WTC11 (cell line): ENCODE data around the gene MEGF6. TPM values are rescaled to one million over a fixed set of nuclear protein-coding genes. Genes with fewer than 3 reads are reported as not detected.
A peak's percentile ranks its signal among the peaks of the same experiment; 100 is the strongest.

ENCODE experiments used
- ATAC-seq: fragments of 200-7000 bp; cut with Tn5 transposase; 2 replicates; pipeline ENCODE4 v1.10.0; 2021; ENCODE audit warnings: mild to moderate bottlenecking, moderate library complexity
- CTCF ChIA-PET: fragments of 300-600 bp; sonication (Branson Sonifier 250); formaldehyde crosslinking; loops from one replicate; lab custom pipeline; 2021; ENCODE audit warnings: antibody characterized with exemption; lab: Charles Lee
- POLR2A ChIA-PET: fragments of 350-600 bp; sonication (Branson Sonifier 250); formaldehyde crosslinking; loops from one replicate; lab custom pipeline; 2021; ENCODE audit warnings: antibody characterized with exemption; lab: Charles Lee
- DNase-seq: peaks from one replicate; pipeline ENCODE4 v3.0.0; 2021; ENCODE audit warnings: low spot score
- H3K27ac Mint-ChIP-seq: 2 replicates; pipeline ENCODE4 v1.8.0; 2021; ENCODE audit warnings: mixed read lengths
- H3K27me3 Mint-ChIP-seq: 2 replicates; pipeline ENCODE4 v1.8.0; 2021; ENCODE audit warnings: low read depth, mild to moderate bottlenecking, moderate library complexity, mixed read lengths
- H3K36me3 Mint-ChIP-seq: 2 replicates; pipeline ENCODE4 v1.8.0; 2021; ENCODE audit warnings: mixed read lengths
- H3K4me1 Mint-ChIP-seq: 2 replicates; pipeline ENCODE4 v1.8.0; 2022; ENCODE audit warnings: mixed read lengths
- H3K4me3 Mint-ChIP-seq: 2 replicates; pipeline ENCODE4 v1.8.0; 2021; ENCODE audit warnings: mild to moderate bottlenecking, moderate library complexity, mixed read lengths
- H3K9me3 Mint-ChIP-seq: 2 replicates; pipeline ENCODE4 v1.8.0; 2021; ENCODE audit warnings: mixed read lengths
- CREB1 ChIP-seq: sonication (generic); formaldehyde crosslinking; IDR thresholded peaks from 2 replicates; pipeline ENCODE4 v1.8.0; 2023; ENCODE audit warnings: mild to moderate bottlenecking, missing genetic modification reagents
- CREM ChIP-seq: sonication (generic); formaldehyde crosslinking; IDR thresholded peaks from 2 replicates; pipeline ENCODE4 v1.8.1; 2022; ENCODE audit warnings: mild to moderate bottlenecking, missing genetic modification reagents, moderate library complexity
- ESRRA ChIP-seq: sonication (generic); formaldehyde crosslinking; IDR thresholded peaks from 2 replicates; pipeline ENCODE4 v1.8.1; 2022; ENCODE audit warnings: mild to moderate bottlenecking, missing genetic modification reagents, borderline replicate concordance
- GTF2I ChIP-seq: fragments of 250-450 bp; sonication (Bioruptor Pico); conservative IDR thresholded peaks from 2 replicates; pipeline ENCODE4 v1.4.0; 2021; ENCODE audit warnings: mild to moderate bottlenecking
- HMGXB4 ChIP-seq: sonication (generic); formaldehyde crosslinking; IDR thresholded peaks from 2 replicates; pipeline ENCODE4 v1.8.1; 2023; ENCODE audit warnings: mild to moderate bottlenecking, moderate library complexity, missing genetic modification reagents
- PRDM15 ChIP-seq: sonication (generic); formaldehyde crosslinking; IDR thresholded peaks from 2 replicates; pipeline ENCODE4 v1.8.0; 2022; ENCODE audit warnings: missing genetic modification reagents
- RORB ChIP-seq: fragments of 250-450 bp; sonication (Bioruptor Pico); IDR thresholded peaks from 2 replicates; pipeline ENCODE4 v1.9.0; 2021; ENCODE audit warnings: mild to moderate bottlenecking
- SMAD4 ChIP-seq: sonication (generic); formaldehyde crosslinking; IDR thresholded peaks from 2 replicates; pipeline ENCODE4 v1.8.0; 2022; ENCODE audit warnings: mild to moderate bottlenecking, missing genetic modification reagents
- ZNF263 ChIP-seq: sonication (generic); formaldehyde crosslinking; IDR thresholded peaks from 2 replicates; pipeline ENCODE4 v1.8.1; 2022; ENCODE audit warnings: low read depth, mild to moderate bottlenecking, moderate library complexity, missing genetic modification reagents
- ZNF423 ChIP-seq: fragments of 250-450 bp; sonication (Bioruptor Pico); IDR thresholded peaks from 2 replicates; pipeline ENCODE4 v2.1.2; 2022; ENCODE audit warnings: mild to moderate bottlenecking, moderate library complexity
- total RNA-seq: library from RNA; stranded (reverse); gene quantifications from 3 replicates; pipeline ENCODE4 v1.2.3, GENCODE V29; 2021
- TF ChIP-seq, protein P1 (sequence below): fragments of 250-450 bp; sonication (Bioruptor Pico); IDR thresholded peaks from 2 replicates; pipeline ENCODE4 v1.9.0; 2021; ENCODE audit warnings: mild to moderate bottlenecking
- TF ChIP-seq, protein P2 (sequence below): sonication (generic); formaldehyde crosslinking; IDR thresholded peaks from 2 replicates; pipeline ENCODE4 v1.8.1; 2022; ENCODE audit warnings: low read depth, mild to moderate bottlenecking, moderate library complexity, missing genetic modification reagents, borderline replicate concordance
- TF ChIP-seq, protein P3 (sequence below): sonication (generic); formaldehyde crosslinking; conservative IDR thresholded peaks from 2 replicates; pipeline ENCODE4 v1.8.1; 2023; ENCODE audit warnings: mild to moderate bottlenecking, low read depth, missing genetic modification reagents, moderate library complexity
- TF ChIP-seq, protein P4 (sequence below): sonication (generic); formaldehyde crosslinking; IDR thresholded peaks from 2 replicates; pipeline ENCODE4 v1.8.1; 2022; ENCODE audit warnings: mild to moderate bottlenecking, missing genetic modification reagents, moderate library complexity, borderline replicate concordance
- TF ChIP-seq, protein P5 (sequence below): sonication (generic); formaldehyde crosslinking; IDR thresholded peaks from 2 replicates; pipeline ENCODE4 v1.8.1; 2022; ENCODE audit warnings: missing genetic modification reagents, borderline replicate concordance
- TF ChIP-seq, protein P6 (sequence below): fragments of 250-450 bp; sonication (Bioruptor Pico); conservative IDR thresholded peaks from 2 replicates; pipeline ENCODE4 v1.9.0; 2021; ENCODE audit warnings: mild to moderate bottlenecking

The MEGF6 gene
- total RNA-seq, 1 experiment from 2014 or later = 24.9 TPM

DNA sequence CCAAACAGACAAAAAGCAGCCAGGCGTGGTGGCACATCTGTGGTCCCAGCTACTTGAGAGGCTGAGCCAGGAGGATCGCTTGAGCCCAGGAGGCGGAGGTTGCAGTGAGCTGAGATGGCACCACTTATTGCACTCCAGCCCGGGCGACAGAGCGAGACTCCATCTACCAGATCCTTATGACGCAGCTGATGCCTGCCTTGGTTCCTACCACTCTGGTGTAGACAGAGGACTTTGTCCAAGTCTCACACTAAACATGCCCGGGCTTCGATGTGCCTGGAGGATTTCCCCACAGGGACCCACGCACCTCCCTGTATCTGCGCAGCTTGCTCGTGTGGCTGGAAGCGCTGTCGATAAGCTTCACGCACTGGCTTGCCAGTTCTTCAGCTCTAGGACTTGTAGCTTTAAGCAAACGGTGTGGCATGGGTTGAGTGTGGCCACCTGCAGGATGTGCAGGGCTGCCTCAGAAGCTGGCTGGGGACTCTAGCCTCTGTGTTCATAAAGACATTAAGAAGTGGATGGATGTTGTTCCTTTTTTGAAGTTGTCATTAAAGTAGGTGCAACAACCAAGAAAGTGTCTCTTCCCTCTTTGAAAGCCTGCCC lies 18.4 kb upstream of the MEGF6 start:
- Mint-ChIP-seq H3K9me3 (no peaks in the 10 kb centered on the region), H3K36me3 (peaks cover 22% of the 10 kb centered on the region), H3K27ac (no peak overlapping the region), H3K4me1 (0 out of 2 replicates have a peak, but pooled peaks cover 6% of the 10 kb centered on the region), H3K4me3 (no peak overlapping the region), H3K27me3 (no peaks in the 10 kb centered on the region)
- ATAC-seq (no peak), DNase-seq (peak; percentile 4)
- ChIA-PET POLR2A (no interaction called here), CTCF (interaction anchor here (1.0 to 5.0 kb wide), 6 partner anchors 11 to 139 kb away, joined by 3 to 24 read pairs (median 6); partner anchors contain the start of gene TP73)
- TF ChIP-seq, protein P1, sequence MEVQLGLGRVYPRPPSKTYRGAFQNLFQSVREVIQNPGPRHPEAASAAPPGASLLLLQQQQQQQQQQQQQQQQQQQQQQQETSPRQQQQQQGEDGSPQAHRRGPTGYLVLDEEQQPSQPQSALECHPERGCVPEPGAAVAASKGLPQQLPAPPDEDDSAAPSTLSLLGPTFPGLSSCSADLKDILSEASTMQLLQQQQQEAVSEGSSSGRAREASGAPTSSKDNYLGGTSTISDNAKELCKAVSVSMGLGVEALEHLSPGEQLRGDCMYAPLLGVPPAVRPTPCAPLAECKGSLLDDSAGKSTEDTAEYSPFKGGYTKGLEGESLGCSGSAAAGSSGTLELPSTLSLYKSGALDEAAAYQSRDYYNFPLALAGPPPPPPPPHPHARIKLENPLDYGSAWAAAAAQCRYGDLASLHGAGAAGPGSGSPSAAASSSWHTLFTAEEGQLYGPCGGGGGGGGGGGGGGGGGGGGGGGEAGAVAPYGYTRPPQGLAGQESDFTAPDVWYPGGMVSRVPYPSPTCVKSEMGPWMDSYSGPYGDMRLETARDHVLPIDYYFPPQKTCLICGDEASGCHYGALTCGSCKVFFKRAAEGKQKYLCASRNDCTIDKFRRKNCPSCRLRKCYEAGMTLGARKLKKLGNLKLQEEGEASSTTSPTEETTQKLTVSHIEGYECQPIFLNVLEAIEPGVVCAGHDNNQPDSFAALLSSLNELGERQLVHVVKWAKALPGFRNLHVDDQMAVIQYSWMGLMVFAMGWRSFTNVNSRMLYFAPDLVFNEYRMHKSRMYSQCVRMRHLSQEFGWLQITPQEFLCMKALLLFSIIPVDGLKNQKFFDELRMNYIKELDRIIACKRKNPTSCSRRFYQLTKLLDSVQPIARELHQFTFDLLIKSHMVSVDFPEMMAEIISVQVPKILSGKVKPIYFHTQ (CRISPR knock-in tag) = no peak
- TF ChIP-seq, protein P2, sequence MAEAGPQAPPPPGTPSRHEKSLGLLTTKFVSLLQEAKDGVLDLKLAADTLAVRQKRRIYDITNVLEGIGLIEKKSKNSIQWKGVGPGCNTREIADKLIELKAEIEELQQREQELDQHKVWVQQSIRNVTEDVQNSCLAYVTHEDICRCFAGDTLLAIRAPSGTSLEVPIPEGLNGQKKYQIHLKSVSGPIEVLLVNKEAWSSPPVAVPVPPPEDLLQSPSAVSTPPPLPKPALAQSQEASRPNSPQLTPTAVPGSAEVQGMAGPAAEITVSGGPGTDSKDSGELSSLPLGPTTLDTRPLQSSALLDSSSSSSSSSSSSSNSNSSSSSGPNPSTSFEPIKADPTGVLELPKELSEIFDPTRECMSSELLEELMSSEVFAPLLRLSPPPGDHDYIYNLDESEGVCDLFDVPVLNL (CRISPR knock-in tag) = no peak
- TF ChIP-seq, protein P3, sequence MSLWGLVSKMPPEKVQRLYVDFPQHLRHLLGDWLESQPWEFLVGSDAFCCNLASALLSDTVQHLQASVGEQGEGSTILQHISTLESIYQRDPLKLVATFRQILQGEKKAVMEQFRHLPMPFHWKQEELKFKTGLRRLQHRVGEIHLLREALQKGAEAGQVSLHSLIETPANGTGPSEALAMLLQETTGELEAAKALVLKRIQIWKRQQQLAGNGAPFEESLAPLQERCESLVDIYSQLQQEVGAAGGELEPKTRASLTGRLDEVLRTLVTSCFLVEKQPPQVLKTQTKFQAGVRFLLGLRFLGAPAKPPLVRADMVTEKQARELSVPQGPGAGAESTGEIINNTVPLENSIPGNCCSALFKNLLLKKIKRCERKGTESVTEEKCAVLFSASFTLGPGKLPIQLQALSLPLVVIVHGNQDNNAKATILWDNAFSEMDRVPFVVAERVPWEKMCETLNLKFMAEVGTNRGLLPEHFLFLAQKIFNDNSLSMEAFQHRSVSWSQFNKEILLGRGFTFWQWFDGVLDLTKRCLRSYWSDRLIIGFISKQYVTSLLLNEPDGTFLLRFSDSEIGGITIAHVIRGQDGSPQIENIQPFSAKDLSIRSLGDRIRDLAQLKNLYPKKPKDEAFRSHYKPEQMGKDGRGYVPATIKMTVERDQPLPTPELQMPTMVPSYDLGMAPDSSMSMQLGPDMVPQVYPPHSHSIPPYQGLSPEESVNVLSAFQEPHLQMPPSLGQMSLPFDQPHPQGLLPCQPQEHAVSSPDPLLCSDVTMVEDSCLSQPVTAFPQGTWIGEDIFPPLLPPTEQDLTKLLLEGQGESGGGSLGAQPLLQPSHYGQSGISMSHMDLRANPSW (CRISPR knock-in tag) = no peak
- TF ChIP-seq CREB1 (no peak), ESRRA (no peak), ZNF263 (CRISPR knock-in tag) (no peak), CREM (CRISPR knock-in tag) (no peak), PRDM15 (CRISPR knock-in tag) (no peak), ZNF423 (CRISPR knock-in tag) (no peak), SMAD4 (no peak), GTF2I (CRISPR knock-in tag) (no peak), RORB (no peak), HMGXB4 (no peak)
- TF ChIP-seq, protein P4, sequence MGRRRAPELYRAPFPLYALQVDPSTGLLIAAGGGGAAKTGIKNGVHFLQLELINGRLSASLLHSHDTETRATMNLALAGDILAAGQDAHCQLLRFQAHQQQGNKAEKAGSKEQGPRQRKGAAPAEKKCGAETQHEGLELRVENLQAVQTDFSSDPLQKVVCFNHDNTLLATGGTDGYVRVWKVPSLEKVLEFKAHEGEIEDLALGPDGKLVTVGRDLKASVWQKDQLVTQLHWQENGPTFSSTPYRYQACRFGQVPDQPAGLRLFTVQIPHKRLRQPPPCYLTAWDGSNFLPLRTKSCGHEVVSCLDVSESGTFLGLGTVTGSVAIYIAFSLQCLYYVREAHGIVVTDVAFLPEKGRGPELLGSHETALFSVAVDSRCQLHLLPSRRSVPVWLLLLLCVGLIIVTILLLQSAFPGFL = no peak
- TF ChIP-seq, protein P5, sequence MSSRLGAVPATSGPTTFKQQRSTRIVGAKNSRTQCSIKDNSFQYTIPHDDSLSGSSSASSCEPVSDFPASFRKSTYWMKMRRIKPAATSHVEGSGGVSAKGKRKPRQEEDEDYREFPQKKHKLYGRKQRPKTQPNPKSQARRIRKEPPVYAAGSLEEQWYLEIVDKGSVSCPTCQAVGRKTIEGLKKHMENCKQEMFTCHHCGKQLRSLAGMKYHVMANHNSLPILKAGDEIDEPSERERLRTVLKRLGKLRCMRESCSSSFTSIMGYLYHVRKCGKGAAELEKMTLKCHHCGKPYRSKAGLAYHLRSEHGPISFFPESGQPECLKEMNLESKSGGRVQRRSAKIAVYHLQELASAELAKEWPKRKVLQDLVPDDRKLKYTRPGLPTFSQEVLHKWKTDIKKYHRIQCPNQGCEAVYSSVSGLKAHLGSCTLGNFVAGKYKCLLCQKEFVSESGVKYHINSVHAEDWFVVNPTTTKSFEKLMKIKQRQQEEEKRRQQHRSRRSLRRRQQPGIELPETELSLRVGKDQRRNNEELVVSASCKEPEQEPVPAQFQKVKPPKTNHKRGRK (CRISPR knock-in tag) = no peak
- TF ChIP-seq, protein P6, sequence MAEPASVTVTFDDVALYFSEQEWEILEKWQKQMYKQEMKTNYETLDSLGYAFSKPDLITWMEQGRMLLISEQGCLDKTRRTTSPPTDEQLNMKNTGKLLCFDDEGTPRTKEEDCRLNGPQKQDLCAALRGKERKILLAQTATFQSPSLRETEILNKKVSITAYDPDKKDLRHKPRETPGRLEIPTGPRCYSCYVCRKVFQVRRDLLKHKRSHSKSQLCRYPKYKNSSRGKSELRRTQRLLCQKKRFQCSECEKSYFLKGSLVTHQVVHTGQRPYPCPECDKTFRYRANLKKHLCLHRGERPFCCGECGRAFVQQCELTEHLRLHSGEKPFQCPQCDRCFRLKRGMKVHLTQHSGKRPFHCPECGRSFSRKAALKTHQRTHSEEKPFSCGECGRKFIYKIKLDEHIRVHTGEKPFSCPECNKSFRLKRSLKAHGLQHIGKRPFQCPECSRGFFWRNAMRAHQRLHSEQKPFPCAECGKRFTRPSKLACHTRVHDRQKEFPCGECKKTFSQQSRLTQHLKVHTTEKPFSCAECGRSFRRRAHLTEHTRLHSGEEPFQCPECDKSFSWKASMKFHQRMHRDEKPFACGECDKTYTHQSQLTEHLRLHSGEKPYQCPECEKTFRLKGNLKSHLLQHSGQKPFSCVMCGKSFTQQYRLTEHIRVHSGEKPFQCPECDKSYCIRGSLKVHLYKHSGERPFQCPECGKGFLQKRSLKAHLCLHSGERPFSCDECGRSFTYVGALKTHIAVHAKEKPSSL (CRISPR knock-in tag) = no peak
